ENCODE results near the gene NAA10. TPM values are rescaled to one million over a fixed set of nuclear protein-coding genes. Genes with fewer than 3 reads are reported as not detected.

The NAA10 gene
- total RNA-seq, 1 donor from 2014 or later = 69.2 TPM

GRCh38 chrX:153959649-153960048 lies 24.8 kb upstream of the NAA10 start:
- DNase-seq (no peak), ATAC-seq (no peak)
- Histone ChIP-seq H3K27ac (no peak overlapping the region), H3K36me3 (peaks cover 92% of the 10 kb centered on the region), H3K4me1 (no peaks in the 10 kb centered on the region), H3K27me3 (ENCODE audit: low read depth) (no peaks in the 10 kb centered on the region), H3K9me3 (no peaks in the 10 kb centered on the region), H3K4me3 (no peak overlapping the region)
- TF ChIP-seq CTCF (IDR thresholded peaks at IDR 0.05) = no peak
- intact Hi-C loops (cut with DNase I) = loop anchor here (10.0 kb wide), 1 partner anchor 195 kb away; the partner anchor contains the start of gene PLXNB3

GRCh38 chrX:153958605-153959004 lies 23.8 kb upstream of the NAA10 start:
- no peaks in the 10 kb centered on the region for H3K9me3 ChIP-seq
- no peak for TF ChIP-seq CTCF (IDR thresholded peaks at IDR 0.05)
- intact Hi-C loops (cut with DNase I) = loop anchor here (10.0 kb wide), 1 partner anchor 194 kb away; the partner anchor contains the start of gene PLXNB3
- H3K4me3 ChIP-seq = no peak overlapping the region
- H3K27ac ChIP-seq = no peak overlapping the region
- ATAC-seq (no peak), DNase-seq (no peak)
- peaks cover 97% of the 10 kb centered on the region for H3K36me3 ChIP-seq
- H3K27me3 ChIP-seq (ENCODE audit: low read depth) = no peaks in the 10 kb centered on the region
- no peaks in the 10 kb centered on the region for H3K4me1 ChIP-seq

- intact Hi-C loops (cut with DNase I) = loop anchor here (10.0 kb wide), 1 partner anchor 192 kb away; the partner anchor contains the start of gene PLXNB3
- H3K4me3 ChIP-seq = no peak overlapping the region
- no peaks in the 10 kb centered on the region for H3K27me3 ChIP-seq (ENCODE audit: low read depth)
- H3K36me3 ChIP-seq = peaks cover 98% of the 10 kb centered on the region
- ATAC-seq = no peak
- no peak for TF ChIP-seq CTCF (IDR thresholded peaks at IDR 0.05)
- H3K9me3 ChIP-seq = no peaks in the 10 kb centered on the region
- no peak for DNase-seq
- no peak overlapping the region for H3K27ac ChIP-seq
- H3K4me1 ChIP-seq = no peaks in the 10 kb centered on the region
Measured at GRCh38 chrX:153957224-153957623, 22.4 kb upstream of the NAA10 start.

- peaks cover 98% of the 10 kb centered on the region for H3K36me3 ChIP-seq
- no peaks in the 10 kb centered on the region for H3K9me3 ChIP-seq
- DNase-seq = no peak
- no peak overlapping the region for H3K4me3 ChIP-seq
- H3K27me3 ChIP-seq (ENCODE audit: low read depth) = no peaks in the 10 kb centered on the region
- no peak for TF ChIP-seq CTCF (IDR thresholded peaks at IDR 0.05)
- no peaks in the 10 kb centered on the region for H3K4me1 ChIP-seq
- H3K27ac ChIP-seq = no peak overlapping the region
- intact Hi-C loops (cut with DNase I) = loop anchor here (10.0 kb wide), 1 partner anchor 191 kb away; the partner anchor contains the start of gene PLXNB3
- ATAC-seq = no peak
Measured at GRCh38 chrX:153956044-153956907, 21.4 kb upstream of the NAA10 start.

GRCh38 chrX:153955228-153955732 lies 20.4 kb upstream of the NAA10 start:
- H3K27me3 ChIP-seq (ENCODE audit: low read depth) = no peaks in the 10 kb centered on the region
- H3K4me1 ChIP-seq = no peaks in the 10 kb centered on the region
- intact Hi-C loops (cut with DNase I) = loop anchor here (10.0 kb wide), 1 partner anchor 190 kb away; the partner anchor contains the start of gene PLXNB3
- DNase-seq = no peak
- H3K9me3 ChIP-seq = no peaks in the 10 kb centered on the region
- H3K27ac ChIP-seq = no peak overlapping the region
- no peak for ATAC-seq
- H3K4me3 ChIP-seq = no peak overlapping the region
- no peak for TF ChIP-seq CTCF (IDR thresholded peaks at IDR 0.05)
- H3K36me3 ChIP-seq = peaks cover 98% of the 10 kb centered on the region

Data from lower lobe of right lung (tissue), 2 donors.